Stimulated activated CD4-positive, alpha-beta T cell treated with anti-CD3 and anti-CD28 coated beads, Interleukin-2, amount 100 ng/mL, for 24 hours (primary cell): Measurements from ENCODE around the gene ARID1A.
"Not testable (repeated sequence)": the region's sequence is repeated elsewhere in the genome, so short reads cannot be mapped to it uniquely, and the experiment has no call there.

ENCODE experiments used
- DNase-seq, 2 donors: peaks; one replicate each; pipeline ENCODE4 v3.0.0-alpha.2; 2020

ARID1A gene

GRCh38 chr1:26697978-26698849, 2.4 kb downstream of the ARID1A start:
- peak; percentile 36 to 39 for DNase-seq

DNA sequence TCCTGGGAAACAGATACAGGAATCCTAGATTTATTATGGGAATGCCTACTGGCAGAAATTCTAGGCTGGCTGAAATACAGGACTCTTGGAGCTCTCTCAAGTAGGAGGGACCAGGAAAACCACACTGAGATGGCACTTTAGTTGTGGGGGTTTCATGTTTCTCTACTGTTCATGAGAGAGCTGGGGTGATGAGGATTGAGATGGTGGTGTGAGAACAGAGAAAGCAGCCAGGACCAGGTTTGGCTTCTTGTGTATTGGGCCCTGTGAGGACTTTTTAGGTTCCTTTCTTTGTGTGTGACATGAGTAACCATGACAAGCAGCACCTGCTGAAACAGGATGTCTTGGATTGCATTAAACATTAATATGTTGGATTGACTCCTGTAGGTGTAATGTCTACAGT, 4.9 kb downstream of the ARID1A start:
- DNase-seq: no peak

DNA sequence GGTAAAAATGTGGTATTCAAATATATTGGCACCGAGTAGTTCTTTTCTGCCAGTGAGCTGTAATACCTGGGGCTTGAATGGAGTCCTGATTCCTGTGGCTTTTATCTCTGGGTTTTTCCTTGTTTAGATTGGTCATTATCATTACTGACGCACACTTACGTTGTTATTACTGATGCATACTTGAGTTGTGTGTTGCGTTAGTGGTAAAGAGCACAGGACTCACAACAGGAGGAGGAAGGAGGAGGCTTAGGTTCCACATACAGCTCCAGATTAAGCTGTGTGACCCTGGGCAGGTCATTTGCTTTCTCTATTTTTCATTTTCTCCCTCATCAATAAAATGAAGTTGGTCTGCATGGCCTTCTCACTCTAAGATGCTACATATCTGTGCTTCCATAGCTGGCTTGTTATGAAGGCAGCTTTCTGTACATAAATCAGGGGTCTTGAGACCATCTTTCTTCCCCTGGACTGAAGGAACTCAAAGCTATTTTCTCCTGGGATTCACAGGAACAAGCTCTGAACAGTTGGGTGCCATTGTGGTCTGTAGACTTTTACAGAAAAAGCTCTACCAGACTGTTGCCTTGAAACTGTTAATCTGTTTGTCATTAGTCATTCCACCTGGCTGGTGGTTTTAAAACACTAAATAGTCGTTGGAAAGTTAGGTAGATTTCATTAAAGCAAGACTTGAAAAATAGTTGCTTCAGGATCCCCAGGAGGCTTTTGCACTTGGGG, 5.6 kb downstream of the ARID1A start:
- DNase-seq: no peak

DNA sequence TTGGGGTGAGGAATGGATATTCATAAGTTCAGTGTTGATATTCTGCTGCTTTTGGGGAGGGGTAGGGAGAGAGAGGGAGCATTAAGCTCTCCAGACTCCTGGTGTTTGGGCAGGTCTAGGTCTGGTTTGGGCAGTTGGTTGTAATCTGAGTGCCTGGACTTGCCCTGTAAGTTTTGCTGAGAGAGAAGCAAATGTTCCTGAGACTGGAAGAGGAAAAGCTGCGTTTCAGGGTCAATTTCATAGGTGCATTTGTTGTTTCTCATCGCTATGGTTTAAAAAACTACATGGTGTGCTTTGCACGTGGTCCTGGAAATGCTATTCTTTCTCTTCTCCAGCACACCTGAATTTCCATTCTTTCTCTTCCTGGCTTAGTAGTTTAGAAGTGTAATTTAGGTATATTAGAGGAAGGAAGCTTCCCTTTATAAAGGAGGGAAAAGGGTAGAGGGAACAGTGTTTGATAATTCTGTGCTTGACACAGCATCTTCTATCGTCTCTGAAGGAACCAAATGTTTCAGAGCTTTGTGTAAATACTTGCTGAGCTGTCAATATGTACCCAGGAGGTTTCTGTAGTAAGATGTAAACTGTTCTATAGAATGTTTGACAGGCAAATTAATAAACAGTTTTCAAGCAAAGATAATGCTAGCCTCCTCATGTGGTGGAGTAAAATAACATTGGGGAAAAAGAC, 6.3 kb downstream of the ARID1A start:
- DNase-seq: no peak

- DNase-seq: peak; percentile 37 to 52
These were observed 6.8 kb downstream of the ARID1A start for GRCh38 chr1:26702680-26703038.

GRCh38 chr1:26703478-26703877, 7.7 kb downstream of the ARID1A start:
- DNase-seq: no peak

GRCh38 chr1:26704629-26705028, 8.8 kb downstream of the ARID1A start:
- no peak for DNase-seq

GRCh38 chr1:26705227-26705626, 9.4 kb downstream of the ARID1A start:
- not testable (repeated sequence) for DNase-seq

DNA sequence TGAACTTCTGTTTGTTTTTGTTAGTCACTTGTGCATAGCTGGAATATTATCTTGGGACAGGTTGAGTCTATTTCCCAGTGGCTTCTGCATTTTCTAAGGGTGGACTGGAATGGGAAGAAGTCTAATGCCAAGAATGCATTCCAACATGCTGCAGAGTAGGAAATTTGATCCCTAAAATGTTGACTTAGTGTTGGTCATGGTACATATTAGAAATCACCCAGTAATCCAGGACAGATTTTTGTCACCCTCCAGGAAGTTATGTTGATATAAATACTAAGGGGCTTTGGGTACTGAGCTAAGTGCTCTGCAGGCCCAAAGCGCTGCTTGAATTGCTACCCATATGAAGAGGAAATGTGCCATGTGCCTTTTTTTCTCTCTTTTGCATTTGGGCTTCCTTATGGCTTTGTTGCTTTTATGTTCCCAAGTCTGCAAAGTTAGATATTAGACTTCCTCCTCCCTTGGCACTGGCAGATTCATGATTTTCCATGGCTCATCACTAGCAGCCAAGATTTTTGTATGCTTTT, 10.0 kb downstream of the ARID1A start:
- DNase-seq: no peak

- DNase-seq: no peak
These were observed 10.5 kb downstream of the ARID1A start for GRCh38 chr1:26706315-26706714.

GRCh38 chr1:26710811-26711210, 15.0 kb downstream of the ARID1A start:
- DNase-seq: no peak

- DNase-seq: no peak
These were observed 16.0 kb downstream of the ARID1A start for GRCh38 chr1:26711777-26712176.

DNA sequence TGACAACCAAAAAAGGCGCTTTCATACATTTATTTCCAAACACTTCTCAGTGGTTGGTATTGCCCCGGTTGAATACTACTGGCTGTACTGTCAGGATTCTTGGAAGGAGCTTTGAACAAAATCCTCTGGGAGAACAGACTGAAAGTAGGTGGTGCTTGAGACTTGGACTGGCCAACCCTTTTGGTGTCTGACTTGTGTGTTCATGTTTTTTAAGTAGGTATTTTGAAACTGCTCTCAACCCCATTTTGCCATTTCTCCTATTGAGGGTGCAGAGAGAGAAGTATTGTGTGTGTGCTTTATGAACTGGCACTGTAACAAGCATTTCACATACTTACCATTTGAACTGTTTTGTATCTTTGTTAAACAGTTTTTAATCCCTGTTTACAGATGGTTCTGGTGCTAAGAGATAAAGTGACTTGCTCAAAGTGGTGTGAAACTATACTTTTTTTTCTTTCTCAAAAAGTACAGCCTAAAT, 21.2 kb downstream of the ARID1A start:
- DNase-seq: no peak

DNA sequence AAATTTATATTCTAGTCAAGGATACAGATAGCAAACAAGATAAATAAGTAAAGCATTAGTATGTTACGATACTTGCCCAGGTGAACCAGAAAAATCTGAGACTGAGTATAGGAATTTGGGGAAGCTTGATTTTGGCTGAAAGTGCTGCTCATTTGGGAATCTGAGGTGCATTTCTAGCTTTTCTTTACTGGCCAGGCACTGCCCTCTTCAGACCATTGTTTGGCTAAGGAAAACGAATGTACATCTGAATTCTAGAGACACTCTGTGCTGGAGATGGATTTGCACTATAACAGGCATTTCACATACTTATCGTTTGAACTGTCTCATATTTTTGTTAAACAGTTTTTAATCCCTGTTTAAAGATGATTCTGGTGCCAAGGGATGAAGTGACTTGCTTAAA, 23.4 kb downstream of the ARID1A start:
- no peak for DNase-seq

DNA sequence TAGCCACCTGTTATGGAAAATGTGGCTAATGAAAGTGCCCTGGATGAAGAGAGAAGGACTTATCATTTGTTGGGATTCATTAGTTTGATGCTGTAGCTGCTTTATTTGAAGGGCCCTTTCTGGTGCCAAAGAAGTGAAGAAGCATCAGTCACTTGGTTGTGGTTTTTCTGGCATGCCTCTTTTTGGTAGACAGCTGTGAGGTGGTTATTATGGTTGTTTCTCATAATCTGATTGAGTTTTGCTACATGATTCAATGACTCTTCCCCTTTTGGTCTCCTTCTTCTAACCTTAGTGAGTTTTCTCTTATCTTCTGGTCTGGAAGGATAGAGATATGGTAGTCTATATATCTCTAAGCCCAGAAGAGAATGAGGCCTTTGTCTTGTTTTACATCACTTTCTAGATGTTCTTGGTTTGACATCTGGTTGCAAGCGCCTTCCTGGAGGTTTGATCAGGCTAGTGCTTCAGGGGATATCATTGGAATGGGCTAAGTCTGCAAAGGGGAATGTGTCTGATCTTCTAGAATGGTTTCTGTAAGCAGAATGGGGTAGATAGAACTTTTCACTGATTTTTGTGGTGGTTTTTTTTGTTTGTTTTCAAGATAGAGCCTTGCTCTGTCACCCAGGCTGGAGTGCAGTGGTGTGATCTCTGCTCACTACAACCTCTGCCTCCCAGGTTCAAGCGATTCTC, 26.0 kb downstream of the ARID1A start:
- no peak for DNase-seq

- DNase-seq: peak; percentile 42 to 51
These were observed 27.5 kb downstream of the ARID1A start for GRCh38 chr1:26723013-26723991.

DNA sequence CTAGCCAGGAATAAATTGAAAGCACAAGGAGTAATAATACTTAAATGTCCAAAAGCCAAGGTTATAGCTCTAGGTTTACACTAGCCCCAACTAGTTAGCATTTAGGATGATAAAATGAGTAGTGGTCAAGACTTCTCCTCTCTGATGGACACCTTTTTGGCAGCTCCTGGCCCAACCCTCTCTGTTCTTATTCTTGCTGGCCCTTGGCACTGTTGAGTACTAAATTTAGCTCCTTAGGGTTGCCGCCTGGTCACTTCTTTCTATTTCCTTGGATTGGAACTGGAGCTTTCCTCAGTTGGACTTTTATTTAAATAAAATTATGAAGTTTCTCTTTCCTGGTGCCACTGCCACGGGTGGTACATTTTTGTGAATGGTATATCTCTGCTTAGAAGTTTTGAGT, 28.3 kb downstream of the ARID1A start:
- DNase-seq: no peak

DNA sequence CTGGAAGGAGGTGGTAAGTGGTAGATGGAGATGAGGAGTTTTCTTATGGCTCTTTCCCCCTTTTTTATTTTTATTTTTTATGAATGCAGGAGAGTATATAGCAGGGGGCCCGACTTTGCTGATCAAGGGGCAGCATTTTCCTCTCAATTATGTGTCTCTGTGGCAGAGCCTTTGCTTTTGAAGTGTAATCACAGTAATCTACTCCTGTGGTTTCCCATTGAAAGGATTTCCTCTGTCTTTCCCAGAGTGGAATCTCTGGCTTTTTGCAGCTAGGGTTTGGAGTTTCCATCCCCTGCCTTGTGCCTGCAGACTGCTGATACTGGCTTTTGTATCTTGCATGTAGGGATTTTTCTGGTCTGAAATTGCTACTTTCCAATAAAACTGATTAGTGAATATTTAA, 29.1 kb downstream of the ARID1A start:
- no peak for DNase-seq

- DNase-seq: not testable (repeated sequence)
These were observed 30.1 kb downstream of the ARID1A start for GRCh38 chr1:26725904-26726303.

DNA sequence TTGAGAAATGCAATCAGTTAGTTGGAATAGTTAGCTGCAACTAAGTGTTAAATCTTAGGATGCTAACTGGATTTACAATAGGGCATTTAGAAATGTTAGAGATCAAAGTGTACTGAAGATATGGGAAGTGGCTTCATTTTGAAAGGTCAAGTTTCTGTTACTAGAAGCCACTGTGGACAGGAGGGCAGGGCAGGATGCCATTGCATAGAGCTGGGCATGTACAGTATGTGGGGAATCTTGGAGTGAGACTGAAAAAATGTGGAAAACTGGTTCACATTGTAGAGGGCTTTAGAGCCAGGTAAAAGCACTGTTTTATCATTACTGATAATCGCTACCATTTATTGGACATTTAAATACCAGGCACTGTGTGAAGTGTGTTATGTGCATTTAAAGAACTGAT, 31.0 kb downstream of the ARID1A start:
- DNase-seq: no peak

- no peak for DNase-seq
These were observed 31.7 kb downstream of the ARID1A start for GRCh38 chr1:26727476-26727875.
